ENCODE results near the gene ELOVL3. TPM values are rescaled to one million over a fixed set of nuclear protein-coding genes. Genes with fewer than 3 reads are reported as not detected.

The ELOVL3 gene
- total RNA-seq (under 1 TPM in 1 of 4 donors, not detected in 3; 0.71 TPM), polyA plus RNA-seq (under 1 TPM in 1 of 3 donors, not detected in 2; 0.45 TPM)

DNA sequence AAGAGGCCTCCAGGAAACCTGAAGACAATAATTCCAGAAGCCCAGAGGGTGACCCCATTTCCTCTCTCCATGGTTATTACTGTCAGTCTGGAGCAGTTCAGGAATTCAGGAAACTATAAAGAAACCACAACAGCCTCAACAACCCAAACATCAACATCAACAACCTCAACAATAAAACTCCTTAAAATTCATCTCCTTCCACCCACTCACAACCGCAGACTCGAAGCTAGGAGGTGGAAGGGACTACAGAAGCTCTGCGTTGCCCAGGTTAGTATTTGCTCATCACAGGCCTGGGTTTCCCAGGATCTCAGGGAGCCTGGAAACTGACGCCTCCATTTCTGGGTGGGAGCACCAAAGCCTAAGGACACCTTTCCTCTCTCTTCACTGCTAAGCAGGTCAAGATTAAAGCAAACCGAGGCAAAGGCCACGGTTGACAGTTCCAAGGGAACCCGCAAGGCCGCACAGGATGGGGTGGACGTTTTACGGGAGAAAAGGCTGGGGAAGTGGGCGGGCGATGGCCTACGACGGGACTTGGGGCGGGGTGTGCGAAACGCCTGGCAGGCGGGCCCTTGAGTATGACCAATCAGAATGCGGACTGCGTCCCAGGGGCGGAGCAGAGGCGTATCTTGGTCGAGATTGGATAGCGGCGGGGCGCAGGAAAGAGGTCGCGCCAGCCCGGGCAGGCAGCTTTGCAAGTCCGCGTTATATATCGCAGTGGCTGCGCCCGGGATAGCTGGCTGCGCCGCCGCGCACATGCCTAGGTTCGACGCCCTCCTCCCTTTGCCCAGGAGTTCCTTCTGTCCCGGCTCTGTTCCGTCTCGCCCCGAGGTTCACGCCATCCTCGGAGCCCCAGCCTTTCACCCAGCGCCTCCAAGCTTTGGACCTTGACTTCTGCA, at the start of gene ELOVL3:
Gene ELOVL3 (plus strand): TSS at position 654 of the 896 bp plus-strand sequence. CDS start 250 bp downstream, outside the sequence.
- peaks cover 0 to 26% (median 23%) of the 10 kb centered on the region in 4 donors for H3K4me1 ChIP-seq
- WGBS, 2 donors = 6 to 7% methylated on average over 47 of the region's 47 CpGs
- peak within 1 kb of the TSS; percentile 4 to 28 (median 23) for H3K4me3 ChIP-seq
- peak; percentile 96 for DNase-seq
- TF ChIP-seq POLR2AphosphoS5 (IDR thresholded peaks at IDR 0.05) (peak in 3 of 4 donors; percentile 24 to 53 (median 38)), CTCF (IDR thresholded peaks at IDR 0.05) (no peak)
- H3K27me3 ChIP-seq = peaks cover 3 to 30% (median 11%) of the 10 kb centered on the region in 3 donors
- no peaks in the 10 kb centered on the region for H3K36me3 ChIP-seq
- peak within 1 kb of the TSS; percentile 37 to 78 (median 63) for H3K27ac ChIP-seq
- intact Hi-C loops (cut with DNase I) = loop anchor here (5.0 to 10.0 kb wide), 2 partner anchors 54 to 359 kb away; no protein-coding TSS in a partner anchor
- no peaks in the 10 kb centered on the region for H3K9me3 ChIP-seq

DNA sequence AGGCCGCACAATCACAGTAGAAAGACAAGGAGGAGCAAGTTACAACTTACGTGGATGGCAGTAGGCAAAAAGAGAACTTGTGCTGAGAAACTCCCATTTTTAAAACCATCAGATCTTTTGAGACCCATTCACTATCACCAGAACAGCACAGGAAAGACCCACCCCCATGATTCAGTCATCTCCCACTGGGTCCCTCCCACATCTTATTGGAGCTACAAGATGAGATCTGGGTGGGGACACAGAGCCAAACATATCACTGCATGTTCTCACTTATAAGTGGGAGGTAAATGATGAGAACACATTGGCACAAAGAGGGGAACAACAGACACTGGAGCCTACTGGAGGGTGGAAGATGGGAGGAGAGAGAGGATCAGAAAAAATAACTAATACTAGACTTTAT, 41.5 kb upstream of the ELOVL3 start:
- WGBS, 2 donors = 92 to 93% methylated on average over 2 of the region's 2 CpGs
- no peaks in the 10 kb centered on the region for H3K27me3 ChIP-seq
- intact Hi-C loops (cut with DNase I) = no loop called here

DNA sequence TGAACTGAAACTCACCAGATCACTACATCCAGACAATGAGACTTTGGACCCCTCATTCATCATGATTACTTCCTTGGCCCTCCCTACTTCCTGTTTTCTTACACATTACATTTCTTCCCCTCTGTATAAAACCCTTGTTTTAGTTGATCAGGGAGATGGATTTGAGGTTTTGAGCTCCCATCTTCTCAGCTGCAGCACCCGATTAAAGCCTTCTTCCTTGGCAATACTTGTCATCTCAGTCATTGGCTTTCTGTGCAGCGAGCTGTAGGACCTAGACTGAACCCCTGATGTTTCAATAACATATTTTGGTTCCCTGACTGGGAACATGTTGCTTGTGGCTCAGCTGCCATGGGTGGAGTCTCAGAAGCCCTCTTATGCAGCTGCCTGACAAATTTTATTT, 40.8 kb upstream of the ELOVL3 start:
- Histone ChIP-seq H3K36me3 (no peaks in the 10 kb centered on the region), H3K27ac (no peak overlapping the region), H3K4me3 (no peak overlapping the region), H3K9me3 (peaks cover 0 to 2% (median 0%) of the 10 kb centered on the region in 4 donors), H3K27me3 (no peaks in the 10 kb centered on the region), H3K4me1 (no peaks in the 10 kb centered on the region)
- TF ChIP-seq EP300 (IDR thresholded peaks at IDR 0.05) (no peak), POLR2A (IDR thresholded peaks at IDR 0.05) (no peak), CTCF (IDR thresholded peaks at IDR 0.05) (no peak), POLR2AphosphoS5 (IDR thresholded peaks at IDR 0.05) (no peak)
- WGBS, 2 donors = 70 to 74% methylated on average over 2 of the region's 2 CpGs
- DNase-seq = no peak
- intact Hi-C loops (cut with DNase I) = no loop called here

More for the DNA sequence above, 41.5 kb upstream of the ELOVL3 start:
- H3K36me3 ChIP-seq = no peaks in the 10 kb centered on the region
- H3K9me3 ChIP-seq = peaks cover 0 to 2% (median 0%) of the 10 kb centered on the region in 4 donors
- H3K27ac ChIP-seq = no peak overlapping the region
- TF ChIP-seq EP300 (IDR thresholded peaks at IDR 0.05) = no peak
- no peak for TF ChIP-seq POLR2A (IDR thresholded peaks at IDR 0.05)
- no peak for TF ChIP-seq POLR2AphosphoS5 (IDR thresholded peaks at IDR 0.05)
- TF ChIP-seq CTCF (IDR thresholded peaks at IDR 0.05) = no peak
- H3K4me3 ChIP-seq = no peak overlapping the region
- no peaks in the 10 kb centered on the region for H3K4me1 ChIP-seq
- no peak for DNase-seq

DNA sequence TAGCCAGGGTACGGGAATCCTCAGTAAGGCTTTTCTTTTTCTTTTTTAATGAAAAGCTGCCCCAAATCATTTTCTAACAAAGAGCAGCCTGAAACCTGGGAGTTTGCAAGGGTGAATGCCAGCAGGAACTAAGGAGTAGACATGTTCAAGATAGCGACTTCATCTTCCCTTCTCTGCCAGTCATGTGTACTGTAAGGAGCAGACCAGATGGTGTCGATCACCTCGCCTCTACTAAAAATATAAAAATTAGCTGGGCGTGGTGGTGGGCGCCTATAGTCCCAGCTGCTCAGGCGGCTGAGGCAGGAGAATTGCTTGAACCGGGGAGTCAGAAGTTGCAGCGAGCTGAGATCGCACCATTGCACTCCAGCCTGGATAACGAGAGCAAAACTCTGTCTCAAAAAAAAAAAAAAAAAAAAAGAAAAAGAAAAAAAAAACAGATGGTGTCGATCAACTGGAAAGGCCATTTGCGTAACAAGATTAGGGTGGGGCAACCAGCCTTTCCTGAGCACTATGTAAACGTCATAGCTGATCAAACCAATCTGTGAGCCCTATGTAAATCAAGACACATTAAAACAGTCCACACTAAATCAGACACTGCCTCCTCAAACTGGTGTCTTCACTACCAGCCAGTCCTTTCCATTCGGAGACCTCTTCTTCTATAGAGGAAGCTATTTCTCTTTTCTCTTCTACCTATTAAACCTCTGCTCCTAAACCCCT, 40.1 kb upstream of the ELOVL3 start:
- H3K4me3 ChIP-seq = no peak overlapping the region
- DNase-seq = no peak
- no peaks in the 10 kb centered on the region for H3K36me3 ChIP-seq
- no peaks in the 10 kb centered on the region for H3K4me1 ChIP-seq
- intact Hi-C loops (cut with DNase I) = no loop called here
- TF ChIP-seq POLR2AphosphoS5 (IDR thresholded peaks at IDR 0.05) (no peak), POLR2A (IDR thresholded peaks at IDR 0.05) (no peak), EP300 (IDR thresholded peaks at IDR 0.05) (no peak), CTCF (IDR thresholded peaks at IDR 0.05) (no peak)
- H3K27me3 ChIP-seq = no peaks in the 10 kb centered on the region
- peaks cover 0 to 2% (median 0%) of the 10 kb centered on the region in 4 donors for H3K9me3 ChIP-seq
- H3K27ac ChIP-seq = peak overlapping the region in 1 of 4 donors; percentile 40
- 81 to 82% methylated on average over 15 of the region's 15 CpGs for WGBS, 2 donors
